Ovary (tissue), 3 donors: ENCODE measurements around the gene ROBO1.

Experiments
- EP300 ChIP-seq: sonication (generic); formaldehyde crosslinking; IDR thresholded peaks from one replicate; pipeline ENCODE4 v1.6.1; 2017; ENCODE audit warnings: antibody characterized with exemption
- POLR2A ChIP-seq: fragments of 450-650 bp; IDR thresholded peaks from one replicate; pipeline ENCODE4 v1.6.1; 2017; ENCODE audit warnings: antibody characterized with exemption, mild to moderate bottlenecking, moderate library complexity
- TF ChIP-seq, protein P1 (sequence below), 3 donors: fragments of 450-650 bp in 2 of 3; fragments of 200-600 bp in 1 of 3; IDR thresholded peaks; one replicate each; pipeline versions ENCODE4 v1.5.1 to v1.8.0; 2016 to 2022; ENCODE audit warnings: antibody characterized with exemption in 3 of 3, mild to moderate bottlenecking in 1 of 3
- donor health status: DM: no; HTN: no; CAD: no.

DNA sequence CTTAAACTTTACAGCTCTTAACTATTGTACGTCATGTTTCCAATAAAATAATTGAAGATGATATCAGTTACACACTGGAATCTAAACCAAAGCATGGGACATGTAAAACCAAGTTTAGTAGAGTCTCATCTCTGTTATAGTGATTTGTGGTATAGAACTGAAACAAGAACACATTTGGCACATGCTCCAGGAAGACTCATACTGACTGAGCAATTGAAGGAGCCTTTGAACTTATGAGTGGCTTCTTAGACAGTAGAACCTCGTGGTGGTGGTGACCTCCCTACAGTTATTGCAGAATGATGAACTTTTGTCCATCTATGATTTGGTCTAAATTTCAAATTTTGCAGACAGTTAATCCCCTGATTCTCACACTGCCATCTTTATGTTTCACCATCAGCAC, 729.7 kb downstream of the ROBO1 start:
- TF ChIP-seq, protein P1, sequence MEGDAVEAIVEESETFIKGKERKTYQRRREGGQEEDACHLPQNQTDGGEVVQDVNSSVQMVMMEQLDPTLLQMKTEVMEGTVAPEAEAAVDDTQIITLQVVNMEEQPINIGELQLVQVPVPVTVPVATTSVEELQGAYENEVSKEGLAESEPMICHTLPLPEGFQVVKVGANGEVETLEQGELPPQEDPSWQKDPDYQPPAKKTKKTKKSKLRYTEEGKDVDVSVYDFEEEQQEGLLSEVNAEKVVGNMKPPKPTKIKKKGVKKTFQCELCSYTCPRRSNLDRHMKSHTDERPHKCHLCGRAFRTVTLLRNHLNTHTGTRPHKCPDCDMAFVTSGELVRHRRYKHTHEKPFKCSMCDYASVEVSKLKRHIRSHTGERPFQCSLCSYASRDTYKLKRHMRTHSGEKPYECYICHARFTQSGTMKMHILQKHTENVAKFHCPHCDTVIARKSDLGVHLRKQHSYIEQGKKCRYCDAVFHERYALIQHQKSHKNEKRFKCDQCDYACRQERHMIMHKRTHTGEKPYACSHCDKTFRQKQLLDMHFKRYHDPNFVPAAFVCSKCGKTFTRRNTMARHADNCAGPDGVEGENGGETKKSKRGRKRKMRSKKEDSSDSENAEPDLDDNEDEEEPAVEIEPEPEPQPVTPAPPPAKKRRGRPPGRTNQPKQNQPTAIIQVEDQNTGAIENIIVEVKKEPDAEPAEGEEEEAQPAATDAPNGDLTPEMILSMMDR (IDR thresholded peaks at IDR 0.05): no peak
- TF ChIP-seq POLR2A: no peak
- no peak for TF ChIP-seq EP300
